Neural progenitor cell (in vitro differentiated cells): ENCODE results near the gene REST. TPM values are rescaled to one million over a fixed set of nuclear protein-coding genes. Genes with fewer than 3 reads are reported as not detected.
A peak's percentile ranks its signal among the peaks of the same experiment; 100 is the strongest.

Experiments
- DNase-seq: peaks from one replicate; pipeline ENCODE4 v3.0.0-alpha.2; 2016; ENCODE audit warnings: low spot score
- H2AFZ ChIP-seq: fragments of 200-600 bp; sonication (generic); replicated peaks from 2 replicates; pipeline ENCODE4 v1.6.1; 2016; ENCODE audit warnings: antibody characterized with exemption
- H3F3A ChIP-seq: fragments of 200-600 bp; sonication (generic); 2 replicates; pipeline ENCODE4 v1.6.1; 2016; ENCODE audit warnings: antibody characterized with exemption, low read depth
- H3K27ac ChIP-seq: fragments of 200-600 bp; sonication (generic); 2 replicates; pipeline ENCODE4 v1.5.1; 2016; ENCODE audit warnings: mild to moderate bottlenecking
- H3K27me3 ChIP-seq: fragments of 200-600 bp; sonication (generic); 2 replicates; pipeline ENCODE4 v1.6.1; 2016; ENCODE audit warnings: mild to moderate bottlenecking, moderate library complexity
- H3K36me3 ChIP-seq: fragments of 200-600 bp; sonication (generic); 2 replicates; pipeline ENCODE4 v1.5.1; 2016
- H3K4me1 ChIP-seq: fragments of 200-600 bp; sonication (generic); 2 replicates; pipeline ENCODE4 v1.6.1; 2016; ENCODE audit warnings: mixed run types
- H3K4me2 ChIP-seq: fragments of 200-600 bp; sonication (generic); 2 replicates; pipeline ENCODE4 v1.6.1; 2016
- H3K4me3 ChIP-seq: fragments of 200-600 bp; sonication (generic); 2 replicates; pipeline ENCODE4 v1.5.1; 2016
- H3K79me2 ChIP-seq: fragments of 200-600 bp; sonication (generic); 2 replicates; pipeline ENCODE4 v1.6.1; 2016; ENCODE audit warnings: low read depth
- H3K9ac ChIP-seq: fragments of 200-600 bp; sonication (generic); 2 replicates; pipeline ENCODE4 v1.6.1; 2016
- H3K9me3 ChIP-seq: fragments of 200-600 bp; sonication (generic); 2 replicates; pipeline ENCODE4 v1.5.1; 2016; ENCODE audit warnings: low read depth
- H4K20me1 ChIP-seq: fragments of 200-600 bp; sonication (generic); 2 replicates; pipeline ENCODE4 v1.6.1; 2016; ENCODE audit warnings: low read depth
- H3K27ac Mint-ChIP-seq: 3 replicates; pipeline ENCODE4 v1.8.0; 2021; ENCODE audit warnings: mixed read lengths
- H3K27me3 Mint-ChIP-seq: 2 replicates; pipeline ENCODE4 v1.8.0; 2022; ENCODE audit warnings: low read depth, mild to moderate bottlenecking, inconsistent platforms, moderate library complexity, mixed read lengths; ENCODE audit not compliant: insufficient read depth
- H3K36me3 Mint-ChIP-seq: 3 replicates; pipeline ENCODE4 v1.8.0; 2021; ENCODE audit warnings: mixed read lengths
- H3K4me1 Mint-ChIP-seq: 3 replicates; pipeline ENCODE4 v1.8.0; 2021; ENCODE audit warnings: mixed read lengths
- H3K4me3 Mint-ChIP-seq: 3 replicates; pipeline ENCODE4 v1.8.0; 2021; ENCODE audit warnings: mild to moderate bottlenecking, moderate library complexity, mixed read lengths
- H3K9me3 Mint-ChIP-seq: 3 replicates; pipeline ENCODE4 v1.8.0; 2020; ENCODE audit warnings: mixed read lengths
- EZH2 ChIP-seq: fragments of 200-600 bp; sonication (generic); IDR thresholded peaks from 2 replicates; pipeline ENCODE4 v1.6.1; 2017; ENCODE audit warnings: antibody characterized with exemption, mild to moderate bottlenecking, moderate library complexity
- EZH2phosphoT487 ChIP-seq: fragments of 200-600 bp; sonication (generic); IDR thresholded peaks from 2 replicates; pipeline ENCODE4 v1.6.1; 2017; ENCODE audit warnings: antibody characterized with exemption
- total RNA-seq: library from RNA; depleted of rRNA; stranded (reverse); fragments of >200 nt; gene quantifications from 2 replicates; pipeline ENCODE4 v1.2.3, GENCODE V29; 2015; ENCODE audit warnings: low replicate concordance
- TF ChIP-seq, protein P1 (sequence below): fragments of 200-600 bp; sonication (generic); IDR thresholded peaks from 2 replicates; pipeline ENCODE4 v1.5.1; 2017; ENCODE audit warnings: antibody characterized with exemption, mild to moderate bottlenecking

Gene REST
- total RNA-seq, 1 donor from 2014 or later: 87.3 TPM

DNA sequence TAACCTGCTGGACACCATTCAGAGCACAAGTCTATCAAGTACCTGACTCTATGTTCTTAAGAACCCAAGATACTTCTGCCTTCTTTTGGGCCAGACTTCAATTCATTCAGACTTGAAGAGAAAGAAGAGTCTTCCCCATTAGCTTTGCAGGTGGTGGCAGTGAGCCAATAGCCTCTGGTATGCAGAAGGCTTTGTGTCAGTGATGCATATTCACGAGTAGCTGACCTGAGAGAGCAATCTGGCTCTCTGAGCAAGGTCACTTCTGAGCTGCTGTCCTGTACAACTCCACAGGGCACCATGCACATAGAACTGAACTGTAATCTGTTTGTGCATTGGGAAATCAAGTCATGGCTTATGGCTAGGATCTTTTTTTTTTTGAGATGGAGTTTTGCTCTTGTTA, 46.3 kb upstream of the REST start:
- Histone ChIP-seq H3K9ac (no peak overlapping the region), H3K27me3 (no peaks in the 10 kb centered on the region), H3K27ac (no peak overlapping the region), H3K9me3 (no peaks in the 10 kb centered on the region), H3K4me1 (peaks cover 4% of the 10 kb centered on the region), H3F3A (peaks cover 6% of the 10 kb centered on the region), H3K36me3 (no peaks in the 10 kb centered on the region), H4K20me1 (no peaks in the 10 kb centered on the region), H3K79me2 (no peaks in the 10 kb centered on the region), H3K4me2 (no peak overlapping the region), H3K4me3 (no peak overlapping the region), H2AFZ (no peak overlapping the region)
- Mint-ChIP-seq H3K27me3 (peaks cover 8% of the 10 kb centered on the region), H3K4me1 (peaks cover 7% of the 10 kb centered on the region), H3K27ac (no peak overlapping the region), H3K36me3 (no peaks in the 10 kb centered on the region), H3K4me3 (no peak overlapping the region), H3K9me3 (peaks cover 5% of the 10 kb centered on the region)
- DNase-seq: peak; percentile 29
- no peak for TF ChIP-seq EZH2

DNA sequence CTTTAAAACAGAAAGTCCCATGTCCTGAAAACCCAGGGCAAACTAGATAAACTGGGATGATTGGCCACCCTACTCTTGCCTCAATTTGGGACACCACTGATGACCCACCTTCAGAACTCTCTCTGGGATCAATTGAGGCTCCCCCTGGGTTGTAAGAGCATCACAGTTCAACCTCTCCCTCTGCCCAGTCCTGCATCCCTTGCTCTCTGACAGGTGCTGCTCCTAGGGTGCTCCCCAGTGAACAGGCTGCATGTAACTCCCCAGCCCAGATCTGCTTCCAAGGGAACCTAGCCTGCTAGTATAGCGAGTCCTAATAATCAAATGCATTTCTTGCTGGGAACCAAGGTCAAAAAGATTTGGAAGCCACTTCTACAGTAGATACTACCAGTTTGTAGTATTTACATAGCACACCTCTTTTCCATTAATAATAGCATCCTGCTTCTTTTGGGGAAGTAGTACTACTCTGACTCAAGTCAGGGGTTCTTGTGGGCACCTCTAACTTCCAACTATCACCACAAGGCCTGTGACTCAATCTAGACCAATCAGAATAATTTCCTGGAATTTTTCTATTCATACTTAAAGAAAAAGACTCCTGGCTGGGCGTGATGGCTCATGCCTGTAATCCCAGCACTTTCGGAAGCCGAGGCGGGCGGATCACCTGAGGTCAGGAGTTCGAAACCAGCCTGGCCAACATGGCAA, 44.1 kb upstream of the REST start:
- H2AFZ ChIP-seq: no peak overlapping the region
- peaks cover 4% of the 10 kb centered on the region for H3K4me1 ChIP-seq
- H3K9me3 Mint-ChIP-seq: peaks cover 5% of the 10 kb centered on the region
- no peak overlapping the region for H3K27ac Mint-ChIP-seq
- no peaks in the 10 kb centered on the region for H4K20me1 ChIP-seq
- H3K4me2 ChIP-seq: no peak overlapping the region
- H3K79me2 ChIP-seq: no peaks in the 10 kb centered on the region
- H3K36me3 Mint-ChIP-seq: no peaks in the 10 kb centered on the region
- H3K27me3 Mint-ChIP-seq: peaks cover 8% of the 10 kb centered on the region
- no peak overlapping the region for H3K27ac ChIP-seq
- no peaks in the 10 kb centered on the region for H3K9me3 ChIP-seq
- TF ChIP-seq EZH2 (no peak), EZH2phosphoT487 (no peak)
- TF ChIP-seq, protein P1, sequence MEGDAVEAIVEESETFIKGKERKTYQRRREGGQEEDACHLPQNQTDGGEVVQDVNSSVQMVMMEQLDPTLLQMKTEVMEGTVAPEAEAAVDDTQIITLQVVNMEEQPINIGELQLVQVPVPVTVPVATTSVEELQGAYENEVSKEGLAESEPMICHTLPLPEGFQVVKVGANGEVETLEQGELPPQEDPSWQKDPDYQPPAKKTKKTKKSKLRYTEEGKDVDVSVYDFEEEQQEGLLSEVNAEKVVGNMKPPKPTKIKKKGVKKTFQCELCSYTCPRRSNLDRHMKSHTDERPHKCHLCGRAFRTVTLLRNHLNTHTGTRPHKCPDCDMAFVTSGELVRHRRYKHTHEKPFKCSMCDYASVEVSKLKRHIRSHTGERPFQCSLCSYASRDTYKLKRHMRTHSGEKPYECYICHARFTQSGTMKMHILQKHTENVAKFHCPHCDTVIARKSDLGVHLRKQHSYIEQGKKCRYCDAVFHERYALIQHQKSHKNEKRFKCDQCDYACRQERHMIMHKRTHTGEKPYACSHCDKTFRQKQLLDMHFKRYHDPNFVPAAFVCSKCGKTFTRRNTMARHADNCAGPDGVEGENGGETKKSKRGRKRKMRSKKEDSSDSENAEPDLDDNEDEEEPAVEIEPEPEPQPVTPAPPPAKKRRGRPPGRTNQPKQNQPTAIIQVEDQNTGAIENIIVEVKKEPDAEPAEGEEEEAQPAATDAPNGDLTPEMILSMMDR: no peak
- H3K9ac ChIP-seq: no peak overlapping the region
- no peak for DNase-seq
- H3K4me3 Mint-ChIP-seq: no peak overlapping the region
- H3K4me3 ChIP-seq: no peak overlapping the region
- no peaks in the 10 kb centered on the region for H3K36me3 ChIP-seq
- peaks cover 10% of the 10 kb centered on the region for H3K4me1 Mint-ChIP-seq
- peaks cover 6% of the 10 kb centered on the region for H3F3A ChIP-seq
- no peaks in the 10 kb centered on the region for H3K27me3 ChIP-seq

DNA sequence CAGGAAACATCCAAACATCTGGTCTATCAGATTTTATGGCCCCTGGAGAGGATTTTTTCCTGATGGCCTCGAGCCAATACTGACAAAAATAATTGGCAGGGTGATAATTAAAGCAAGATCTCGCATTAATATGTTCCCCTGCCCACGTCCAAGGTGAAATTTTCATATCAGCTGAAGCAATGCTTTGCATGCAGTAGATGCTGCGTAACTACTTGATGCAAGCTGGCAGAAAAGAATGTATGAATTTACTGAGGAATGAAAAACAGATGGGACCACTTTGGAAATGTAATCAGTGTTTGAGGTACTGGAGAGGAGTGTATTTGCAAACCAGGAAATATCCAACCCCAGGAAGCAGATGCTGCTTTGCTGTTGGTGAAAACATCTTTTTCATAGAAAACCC, 36.8 kb upstream of the REST start:
- no peak for DNase-seq
- peaks cover 40% of the 10 kb centered on the region for H3K4me1 Mint-ChIP-seq
- H3K27ac ChIP-seq: peak overlapping the region; percentile 39
- peak overlapping the region; percentile 44 for H3K4me3 Mint-ChIP-seq
- H3K36me3 Mint-ChIP-seq: no peaks in the 10 kb centered on the region
- H3K9me3 Mint-ChIP-seq: no peaks in the 10 kb centered on the region
- H2AFZ ChIP-seq: no peak overlapping the region
- peaks cover 9% of the 10 kb centered on the region for H3K27me3 Mint-ChIP-seq
- peak overlapping the region; percentile 81 for H3K27ac Mint-ChIP-seq
- H3K9ac ChIP-seq: no peak overlapping the region
- no peak overlapping the region for H3K4me3 ChIP-seq
- no peaks in the 10 kb centered on the region for H4K20me1 ChIP-seq
- TF ChIP-seq, protein P1: no peak
- TF ChIP-seq EZH2 (no peak), EZH2phosphoT487 (no peak)
- no peaks in the 10 kb centered on the region for H3K27me3 ChIP-seq
- H3K79me2 ChIP-seq: no peaks in the 10 kb centered on the region
- peaks cover 32% of the 10 kb centered on the region for H3F3A ChIP-seq
- no peaks in the 10 kb centered on the region for H3K9me3 ChIP-seq
- no peaks in the 10 kb centered on the region for H3K36me3 ChIP-seq
- H3K4me1 ChIP-seq: peaks cover 26% of the 10 kb centered on the region
- peak overlapping the region; percentile 64 for H3K4me2 ChIP-seq

DNA sequence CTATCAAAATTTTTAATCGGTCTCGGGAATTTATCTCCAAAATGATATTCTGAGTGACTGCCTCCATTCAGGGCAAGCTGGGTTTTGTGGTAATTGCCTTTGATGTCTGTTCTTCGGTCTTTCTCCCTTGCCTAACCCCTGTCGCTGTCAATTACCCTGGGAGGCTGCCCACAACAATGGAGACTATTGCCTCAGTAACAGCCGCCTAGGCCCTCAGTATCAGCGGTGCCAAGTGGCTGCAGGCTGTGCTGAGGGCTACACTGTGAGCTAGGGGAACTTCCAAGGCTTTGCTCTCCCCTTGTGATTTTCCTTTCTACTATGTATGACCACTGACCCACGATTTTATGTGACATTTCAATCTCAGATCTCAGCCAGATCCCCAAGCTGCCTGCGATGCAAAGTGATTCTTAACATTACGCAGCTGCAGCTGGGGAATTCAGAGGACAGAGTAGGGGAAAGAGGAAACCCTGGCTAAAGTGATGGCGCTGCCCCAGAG, 36.3 kb upstream of the REST start:
- Histone ChIP-seq H3F3A (peaks cover 32% of the 10 kb centered on the region), H3K9me3 (no peaks in the 10 kb centered on the region), H3K27me3 (no peaks in the 10 kb centered on the region), H3K4me1 (peaks cover 26% of the 10 kb centered on the region), H3K27ac (peak overlapping the region; percentile 49), H3K36me3 (no peaks in the 10 kb centered on the region), H3K9ac (no peak overlapping the region), H2AFZ (peak overlapping the region; percentile 51), H3K4me2 (peak overlapping the region; percentile 64), H3K4me3 (peak overlapping the region; percentile 20), H4K20me1 (no peaks in the 10 kb centered on the region), H3K79me2 (no peaks in the 10 kb centered on the region)
- DNase-seq: peak; percentile 86
- H3K36me3 Mint-ChIP-seq: no peaks in the 10 kb centered on the region
- peaks cover 9% of the 10 kb centered on the region for H3K27me3 Mint-ChIP-seq
- H3K9me3 Mint-ChIP-seq: no peaks in the 10 kb centered on the region
- H3K27ac Mint-ChIP-seq: peak overlapping the region; percentile 81
- peaks cover 40% of the 10 kb centered on the region for H3K4me1 Mint-ChIP-seq
- TF ChIP-seq, protein P1: no peak
- TF ChIP-seq EZH2phosphoT487 (no peak), EZH2 (no peak)
- peak overlapping the region; percentile 44 for H3K4me3 Mint-ChIP-seq
